Pons (tissue), 1 donor: ENCODE measurements around the gene JAK2.

Experiments
- DNase-seq: peaks from one replicate; pipeline ENCODE4 v3.0.0-alpha.2; 2016; ENCODE audit warnings: low spot score

Gene JAK2

GRCh38 chr9:5146241-5146640 is 161.2 kb downstream of the JAK2 start:
- no peak for DNase-seq
